GM12875 (cell line): Measurements from ENCODE around the gene MGME1.

Experiments
- H3K4me3 ChIP-seq: one replicate; pipeline ENCODE4 v1.5.1; 2011; ENCODE audit warnings: low read depth, low read length, control low read depth
- TF ChIP-seq, protein P1 (sequence below): IDR thresholded peaks from 2 replicates; pipeline ENCODE4 v1.5.1; 2011; ENCODE audit warnings: low read depth, mild to moderate bottlenecking, control low read depth, inconsistent platforms, low read length, moderate library complexity, borderline replicate concordance; ENCODE audit not compliant: insufficient read depth

MGME1 gene

DNA sequence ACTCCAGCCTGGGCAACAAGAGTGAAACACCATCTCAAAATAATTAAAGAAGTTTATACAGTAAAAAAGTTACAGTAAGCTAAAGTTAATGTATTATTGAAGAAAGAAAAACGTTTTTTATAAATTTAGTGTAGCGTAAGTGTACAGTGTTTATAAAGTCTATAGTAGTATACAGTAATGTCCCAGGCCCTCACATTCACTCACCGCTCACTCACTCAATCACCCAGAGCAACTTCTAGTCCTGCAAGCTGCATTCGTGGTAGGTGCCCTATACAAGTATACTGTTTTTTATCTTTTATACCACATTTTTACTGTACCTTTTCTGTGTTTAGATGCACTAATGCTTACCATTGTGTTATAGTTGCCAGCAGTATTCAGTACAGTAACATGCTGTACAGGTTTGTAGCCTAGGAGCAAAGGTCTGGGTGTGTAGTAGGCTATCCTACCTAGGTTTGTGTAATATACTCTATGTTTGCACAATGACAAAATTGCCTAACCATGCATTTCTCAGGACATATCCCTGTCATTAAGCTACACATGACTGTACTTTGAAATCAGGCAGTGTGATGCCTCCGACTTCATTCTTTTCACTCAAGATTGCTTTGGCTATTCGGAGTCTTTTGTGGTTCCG, 16.7 kb downstream of the MGME1 start:
- TF ChIP-seq, protein P1, sequence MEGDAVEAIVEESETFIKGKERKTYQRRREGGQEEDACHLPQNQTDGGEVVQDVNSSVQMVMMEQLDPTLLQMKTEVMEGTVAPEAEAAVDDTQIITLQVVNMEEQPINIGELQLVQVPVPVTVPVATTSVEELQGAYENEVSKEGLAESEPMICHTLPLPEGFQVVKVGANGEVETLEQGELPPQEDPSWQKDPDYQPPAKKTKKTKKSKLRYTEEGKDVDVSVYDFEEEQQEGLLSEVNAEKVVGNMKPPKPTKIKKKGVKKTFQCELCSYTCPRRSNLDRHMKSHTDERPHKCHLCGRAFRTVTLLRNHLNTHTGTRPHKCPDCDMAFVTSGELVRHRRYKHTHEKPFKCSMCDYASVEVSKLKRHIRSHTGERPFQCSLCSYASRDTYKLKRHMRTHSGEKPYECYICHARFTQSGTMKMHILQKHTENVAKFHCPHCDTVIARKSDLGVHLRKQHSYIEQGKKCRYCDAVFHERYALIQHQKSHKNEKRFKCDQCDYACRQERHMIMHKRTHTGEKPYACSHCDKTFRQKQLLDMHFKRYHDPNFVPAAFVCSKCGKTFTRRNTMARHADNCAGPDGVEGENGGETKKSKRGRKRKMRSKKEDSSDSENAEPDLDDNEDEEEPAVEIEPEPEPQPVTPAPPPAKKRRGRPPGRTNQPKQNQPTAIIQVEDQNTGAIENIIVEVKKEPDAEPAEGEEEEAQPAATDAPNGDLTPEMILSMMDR = no peak
- no peak overlapping the region for H3K4me3 ChIP-seq

DNA sequence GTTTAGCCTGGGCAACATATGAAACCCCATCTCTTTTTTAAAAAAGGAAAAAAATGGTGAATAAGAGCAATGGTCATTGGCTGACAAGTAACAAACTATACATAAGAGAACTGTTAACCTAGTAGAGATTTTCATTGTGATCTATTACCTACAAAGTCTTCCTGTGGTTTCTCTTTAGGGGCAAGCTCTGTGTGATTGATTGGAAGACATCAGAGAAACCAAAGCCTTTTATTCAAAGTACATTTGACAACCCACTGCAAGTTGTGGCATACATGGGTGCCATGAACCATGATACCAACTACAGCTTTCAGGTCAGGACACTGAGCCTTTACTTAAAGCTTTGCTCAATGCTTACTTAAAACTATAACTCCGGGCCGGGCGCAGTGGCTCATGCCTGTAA, 19.2 kb downstream of the MGME1 start:
- TF ChIP-seq, protein P1 = no peak
- no peak overlapping the region for H3K4me3 ChIP-seq

DNA sequence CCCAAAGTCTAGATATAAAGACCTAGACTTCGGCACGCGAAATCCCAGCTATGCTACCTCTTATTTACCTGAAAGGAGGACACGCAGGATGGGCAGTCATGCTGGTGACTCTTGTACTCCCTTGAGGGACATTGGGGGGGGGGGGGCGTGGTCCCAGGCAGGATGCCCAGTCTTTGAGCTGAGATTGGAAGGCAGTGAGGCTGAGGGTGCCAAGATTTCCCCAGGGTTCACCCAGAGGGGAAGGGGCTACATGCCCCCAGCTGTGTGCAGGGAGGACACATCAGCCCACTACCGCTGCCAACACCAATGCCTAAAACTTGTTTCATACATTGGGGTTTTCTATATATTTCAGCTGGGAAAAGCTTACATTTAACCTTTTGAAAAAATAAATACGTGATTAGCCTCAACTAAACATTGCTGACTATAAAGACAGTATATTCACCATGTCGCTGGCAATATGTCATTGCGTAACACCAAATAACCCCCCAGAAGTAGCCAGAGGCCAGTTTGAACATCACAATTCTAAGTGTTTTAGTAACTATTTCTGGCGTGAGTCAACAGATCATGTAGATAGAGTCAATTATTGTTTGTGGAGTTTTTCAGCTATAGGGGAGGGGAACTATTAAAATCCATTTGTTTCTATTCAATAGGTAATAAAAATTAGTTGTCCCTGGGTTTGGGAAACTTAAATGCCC, 21.6 kb downstream of the MGME1 start:
- TF ChIP-seq, protein P1 = no peak

DNA sequence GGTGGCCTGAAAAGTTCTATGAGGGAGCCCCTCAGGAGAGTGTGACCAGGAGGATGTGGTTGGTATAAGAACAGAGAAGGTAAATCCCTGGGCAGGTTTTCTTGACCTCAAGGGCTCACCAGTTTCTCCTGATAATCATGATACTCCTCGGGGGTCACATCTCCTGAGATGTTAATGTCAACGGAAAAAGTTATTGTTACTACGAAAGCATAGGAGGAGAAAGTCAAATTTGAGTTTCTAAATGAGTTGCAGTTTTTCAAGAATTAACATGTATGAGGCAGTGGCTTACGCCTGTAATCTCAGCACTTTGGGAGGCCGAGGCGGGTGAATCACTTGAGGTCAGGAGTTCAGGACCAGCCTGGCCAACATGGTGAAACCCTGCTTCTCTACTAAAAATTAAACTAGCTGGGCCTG, 23.4 kb downstream of the MGME1 start:
- TF ChIP-seq, protein P1 = no peak
- H3K4me3 ChIP-seq = no peak overlapping the region

More for the DNA sequence above, 21.6 kb downstream of the MGME1 start:
- no peak overlapping the region for H3K4me3 ChIP-seq

DNA sequence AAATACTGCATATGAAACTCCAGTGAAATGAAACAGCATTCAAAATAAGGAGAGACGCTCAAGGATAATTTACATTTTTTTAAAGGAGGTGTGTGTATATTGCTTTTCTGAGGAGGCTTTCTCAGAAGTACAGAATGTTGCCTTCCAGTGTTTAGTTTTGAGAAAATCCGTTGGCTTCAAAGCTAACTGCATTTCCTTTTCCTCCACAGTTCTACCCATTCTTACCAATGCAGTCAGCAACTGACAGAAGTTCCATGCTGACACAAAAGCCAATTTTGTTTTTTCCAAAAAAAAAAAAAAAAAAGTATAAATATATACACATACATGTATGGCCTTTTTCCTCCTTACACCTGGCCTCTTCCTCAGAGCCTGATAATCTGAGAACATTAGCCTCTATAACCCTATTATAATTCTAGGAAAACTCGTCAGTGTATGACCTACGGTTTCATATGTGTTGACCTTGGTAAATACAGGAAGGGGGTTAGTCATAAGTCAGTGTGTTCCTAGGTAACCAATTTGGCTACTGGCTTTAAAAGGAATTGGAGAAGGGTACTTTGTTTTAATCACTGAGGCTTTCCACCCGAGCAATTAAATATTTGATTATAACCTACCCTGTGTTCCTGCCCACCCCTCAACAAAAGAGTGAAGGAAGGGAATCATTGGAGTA, 24.2 kb downstream of the MGME1 start:
- H3K4me3 ChIP-seq = no peak overlapping the region
- TF ChIP-seq, protein P1 = no peak

DNA sequence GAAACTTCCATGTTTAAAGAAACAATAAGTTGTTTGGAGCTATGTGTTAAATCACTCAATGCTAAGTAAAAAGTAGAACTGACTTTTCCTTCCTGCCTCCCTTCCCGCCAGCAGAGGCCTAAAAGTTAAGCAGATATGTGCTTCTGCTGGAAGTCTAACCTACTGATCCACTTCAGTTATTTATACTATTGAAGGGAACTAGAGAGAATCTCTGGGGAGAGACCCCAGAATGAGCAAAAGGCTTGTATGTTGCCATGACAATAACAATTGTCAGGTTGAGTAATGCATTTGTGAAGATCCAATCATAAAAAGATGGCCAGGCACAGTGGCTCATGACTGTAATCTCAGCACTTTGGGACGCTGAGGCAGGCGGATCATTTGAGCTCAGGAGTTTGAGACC, 24.7 kb downstream of the MGME1 start:
- H3K4me3 ChIP-seq = no peak overlapping the region
- TF ChIP-seq, protein P1 = no peak
